OCI-LY7 (cell line): ENCODE data around the gene MRPL18. TPM values are rescaled to one million over a fixed set of nuclear protein-coding genes. Genes with fewer than 3 reads are reported as not detected.

ENCODE experiments used
- BruUV-seq: library from RNA; stranded (reverse); fragments of 400-500 nt; replicated peaks from 2 replicates; lab custom pipeline; 2021; lab: Mats Ljungman, UMichigan
- CTCF ChIA-PET: fragments of 300-600 bp; sonication (Branson Sonifier 250); formaldehyde crosslinking; loops from one replicate; lab custom pipeline; 2022; ENCODE audit warnings: antibody characterized with exemption; ENCODE audit not compliant: unreplicated experiment; lab: Charles Lee
- POLR2A ChIA-PET: fragments of 300-600 bp; sonication (Branson Sonifier 250); formaldehyde crosslinking; loops from one replicate; lab custom pipeline; 2022; ENCODE audit warnings: antibody characterized with exemption; lab: Charles Lee
- DNase-seq: peaks from one replicate; pipeline ENCODE4 v3.0.0-alpha.2; 2015; ENCODE audit warnings: low spot score
- H2AFZ ChIP-seq: fragments of 200-600 bp; sonication (generic), shearing (Covaris generic); 2 replicates; pipeline ENCODE4 v1.6.1; 2014; ENCODE audit warnings: mild to moderate bottlenecking, antibody characterized with exemption, low read length, moderate library complexity
- H3K27ac ChIP-seq: fragments of 200-600 bp; sonication (generic); 2 replicates; pipeline ENCODE4 v1.5.1; 2014; ENCODE audit warnings: mixed run types, low read depth, mild to moderate bottlenecking, moderate library complexity, low read length, inconsistent platforms; ENCODE audit not compliant: poor library complexity, severe bottlenecking
- H3K36me3 ChIP-seq: fragments of 200-600 bp; sonication (generic); 2 replicates; pipeline ENCODE4 v1.6.1; 2014; ENCODE audit warnings: mild to moderate bottlenecking, antibody characterized with exemption, low read length, moderate library complexity, mixed read lengths; ENCODE audit not compliant: insufficient read depth
- H3K4me1 ChIP-seq: fragments of 200-600 bp; sonication (generic); 2 replicates; pipeline ENCODE4 v1.5.1; 2014; ENCODE audit warnings: mild to moderate bottlenecking, low read length; ENCODE audit not compliant: insufficient read depth, poor library complexity, severe bottlenecking
- H3K4me2 ChIP-seq: fragments of 200-600 bp; sonication (generic); 2 replicates; pipeline ENCODE4 v1.6.1; 2014; ENCODE audit warnings: mild to moderate bottlenecking, low read length
- H3K4me3 ChIP-seq: fragments of 200-600 bp; sonication (generic); 2 replicates; pipeline ENCODE4 v1.5.1; 2014; ENCODE audit warnings: mild to moderate bottlenecking, low read depth, low read length; ENCODE audit not compliant: poor library complexity, severe bottlenecking
- H3K79me2 ChIP-seq: fragments of 200-600 bp; sonication (generic); 2 replicates; pipeline ENCODE4 v1.6.1; 2016; ENCODE audit warnings: low read depth, mild to moderate bottlenecking, low read length, moderate library complexity, mixed read lengths; ENCODE audit not compliant: insufficient read depth
- H3K9me2 ChIP-seq: fragments of 200-600 bp; sonication (generic); 2 replicates; pipeline ENCODE4 v1.6.1; 2016; ENCODE audit warnings: mild to moderate bottlenecking, low read length, mixed read lengths; ENCODE audit not compliant: insufficient read depth
- H3K9me3 ChIP-seq: fragments of 200-600 bp; sonication (generic); 2 replicates; pipeline ENCODE4 v1.6.1; 2014; ENCODE audit warnings: mild to moderate bottlenecking, mixed run types, low read length, mixed read lengths
- H4K20me1 ChIP-seq: fragments of 200-600 bp; sonication (generic); 2 replicates; pipeline ENCODE4 v1.6.1; 2014; ENCODE audit warnings: mild to moderate bottlenecking, antibody characterized with exemption, low read length, moderate library complexity, mixed read lengths; ENCODE audit not compliant: insufficient read depth
- EZH2phosphoT487 ChIP-seq: fragments of 200-600 bp; sonication (generic); IDR thresholded peaks from 2 replicates; pipeline ENCODE4 v1.6.1; 2018; ENCODE audit warnings: low read depth, borderline replicate concordance, mild to moderate bottlenecking, mixed run types, antibody characterized with exemption, low read length, moderate library complexity, mixed read lengths
- intact Hi-C: fragments of 100-400 bp; cut with micrococcal nuclease; formaldehyde crosslinking; loops from one replicate; pipeline ENCODE4 v1.10.0; 2022; ENCODE audit not compliant: unreplicated experiment
- total RNA-seq, 2 experiments: library from RNA; depleted of rRNA in 1 of 2; stranded (reverse); fragments of >200 nt in 1 of 2; shearing (Covaris generic) in 1 of 2; gene quantifications; 2 replicates each; pipeline ENCODE4 v1.2.3, GENCODE V29; 2014 to 2022
- TF ChIP-seq, protein P1 (sequence below): fragments of 200-600 bp; sonication (generic); conservative IDR thresholded peaks from 2 replicates; pipeline ENCODE4 v1.5.1; 2014; ENCODE audit warnings: mild to moderate bottlenecking, antibody characterized with exemption, low read length, moderate library complexity, mixed read lengths

The MRPL18 gene
- total RNA-seq, 2 experiments from 2014 or later, result 117 to 128 TPM

DNA sequence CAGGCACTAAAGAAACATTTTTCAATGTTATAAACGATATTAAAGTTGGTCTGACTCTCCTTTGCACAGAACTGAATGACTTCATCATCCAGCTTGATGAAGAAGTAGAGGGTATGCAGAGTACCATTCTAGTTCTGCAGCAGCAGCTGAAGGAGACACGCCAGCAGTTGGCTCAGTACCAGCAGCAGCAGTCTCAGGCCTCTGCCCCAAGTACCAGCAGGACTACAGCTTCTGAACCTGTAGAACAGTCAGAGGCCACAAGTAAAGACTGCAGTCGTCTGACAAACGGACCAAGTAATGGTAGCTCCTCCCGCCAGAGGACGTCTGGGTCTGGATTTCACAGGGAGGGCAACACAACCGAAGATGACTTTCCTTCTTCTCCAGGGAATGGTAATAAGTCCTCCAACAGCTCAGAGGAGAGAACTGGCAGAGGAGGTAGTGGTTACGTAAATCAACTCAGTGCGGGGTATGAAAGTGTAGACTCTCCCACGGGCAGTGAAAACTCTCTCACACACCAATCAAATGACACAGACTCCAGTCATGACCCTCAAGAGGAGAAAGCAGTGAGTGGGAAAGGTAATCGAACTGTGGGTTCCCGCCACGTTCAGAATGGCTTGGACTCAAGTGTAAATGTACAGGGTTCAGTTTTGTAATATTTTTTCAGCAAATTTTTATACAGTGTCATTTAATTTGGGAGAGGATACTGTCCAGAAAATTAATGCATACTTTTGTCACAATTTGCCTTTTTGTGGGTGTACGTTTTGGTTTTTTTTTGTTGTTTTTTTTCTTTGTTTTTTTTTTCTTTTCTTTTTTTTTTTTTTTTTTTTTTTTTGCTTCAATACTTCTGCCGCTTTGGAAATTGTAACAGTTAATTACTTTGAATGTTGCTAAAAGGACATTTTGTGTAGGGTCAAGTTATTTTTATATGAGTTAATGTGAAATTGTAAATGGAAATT lies 35.0 kb upstream of the MRPL18 start:
- H4K20me1 ChIP-seq, result 0 out of 2 replicates have a peak, but pooled peaks cover 7% of the 10 kb centered on the region

DNA sequence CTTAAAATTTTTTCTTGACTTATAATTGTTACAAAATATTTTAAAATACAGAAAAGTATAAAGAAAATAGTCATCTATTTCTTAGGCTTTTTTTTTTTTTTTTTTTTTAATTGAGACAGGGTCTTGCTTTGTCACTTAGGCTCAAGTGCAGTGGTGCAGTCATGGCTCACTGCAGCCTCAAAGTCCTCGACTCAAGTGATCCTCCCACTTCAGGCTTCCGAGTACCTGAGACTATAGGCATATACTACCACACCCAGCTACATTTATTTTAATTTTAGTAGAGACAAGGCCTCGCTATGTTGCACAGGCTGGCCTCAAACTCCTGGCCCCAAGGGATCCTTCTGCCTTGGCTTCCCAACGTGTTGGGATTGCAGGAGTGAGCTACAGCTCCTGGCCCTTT lies 33.8 kb upstream of the MRPL18 start:
- peaks cover 9% of the 10 kb centered on the region for H3K4me1 ChIP-seq
- POLR2A ChIA-PET, result interaction anchor here (0.5 to 1.1 kb wide), 4 partner anchors 19 to 170 kb away, joined by 3 read pairs; no protein-coding TSS in a partner anchor
- no peak overlapping the region for H3K4me3 ChIP-seq
- intact Hi-C loops, result no loop called here
- no peak for DNase-seq
- no peaks in the 10 kb centered on the region for H3K9me2 ChIP-seq
- no peak overlapping the region for H3K4me2 ChIP-seq
- H4K20me1 ChIP-seq, result 0 out of 2 replicates have a peak, but pooled peaks cover 3% of the 10 kb centered on the region
- no TSS peak for BruUV-seq
- H2AFZ ChIP-seq, result no peak overlapping the region
- TF ChIP-seq, protein P1, sequence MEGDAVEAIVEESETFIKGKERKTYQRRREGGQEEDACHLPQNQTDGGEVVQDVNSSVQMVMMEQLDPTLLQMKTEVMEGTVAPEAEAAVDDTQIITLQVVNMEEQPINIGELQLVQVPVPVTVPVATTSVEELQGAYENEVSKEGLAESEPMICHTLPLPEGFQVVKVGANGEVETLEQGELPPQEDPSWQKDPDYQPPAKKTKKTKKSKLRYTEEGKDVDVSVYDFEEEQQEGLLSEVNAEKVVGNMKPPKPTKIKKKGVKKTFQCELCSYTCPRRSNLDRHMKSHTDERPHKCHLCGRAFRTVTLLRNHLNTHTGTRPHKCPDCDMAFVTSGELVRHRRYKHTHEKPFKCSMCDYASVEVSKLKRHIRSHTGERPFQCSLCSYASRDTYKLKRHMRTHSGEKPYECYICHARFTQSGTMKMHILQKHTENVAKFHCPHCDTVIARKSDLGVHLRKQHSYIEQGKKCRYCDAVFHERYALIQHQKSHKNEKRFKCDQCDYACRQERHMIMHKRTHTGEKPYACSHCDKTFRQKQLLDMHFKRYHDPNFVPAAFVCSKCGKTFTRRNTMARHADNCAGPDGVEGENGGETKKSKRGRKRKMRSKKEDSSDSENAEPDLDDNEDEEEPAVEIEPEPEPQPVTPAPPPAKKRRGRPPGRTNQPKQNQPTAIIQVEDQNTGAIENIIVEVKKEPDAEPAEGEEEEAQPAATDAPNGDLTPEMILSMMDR, result no peak
- TF ChIP-seq EZH2phosphoT487, result no peak
- peaks cover 85% of the 10 kb centered on the region for H3K36me3 ChIP-seq
- CTCF ChIA-PET, result no interaction called here
- H3K27ac ChIP-seq, result no peak overlapping the region
- H3K79me2 ChIP-seq, result peaks cover 7% of the 10 kb centered on the region; the same call in 1 of the 2 replicates
- H3K9me3 ChIP-seq, result no peaks in the 10 kb centered on the region

More for the DNA sequence above, 35.0 kb upstream of the MRPL18 start:
- BruUV-seq, result TSS peak; percentile 68
- H3K4me1 ChIP-seq, result peaks cover under 1% of the 10 kb centered on the region
- CTCF ChIA-PET, result no interaction called here
- peaks cover 15% of the 10 kb centered on the region; the same call in 1 of the 2 replicates for H3K79me2 ChIP-seq
- POLR2A ChIA-PET, result no interaction called here
- H3K4me3 ChIP-seq, result no peak overlapping the region
- H3K4me2 ChIP-seq, result no peak overlapping the region
- H2AFZ ChIP-seq, result no peak overlapping the region
- DNase-seq, result no peak
- H3K9me3 ChIP-seq, result no peaks in the 10 kb centered on the region
- no peak overlapping the region for H3K27ac ChIP-seq
- TF ChIP-seq, protein P1, result no peak
- TF ChIP-seq EZH2phosphoT487, result no peak
- H3K9me2 ChIP-seq, result no peaks in the 10 kb centered on the region
- intact Hi-C loops, result no loop called here
- peaks cover 95% of the 10 kb centered on the region for H3K36me3 ChIP-seq
